Dedifferentiated amniotic fluid mesenchymal stem cell (primary cell): ENCODE results near the gene HIF1A.
A peak's percentile ranks its signal among the peaks of the same experiment; 100 is the strongest.
"Not testable (repeated sequence)": the region's sequence is repeated elsewhere in the genome, so short reads cannot be mapped to it uniquely, and the experiment has no call there.

Experiments
- DNase-seq: peaks from one replicate; pipeline ENCODE4 v3.0.0-alpha.2; 2016; ENCODE audit errors: extremely low spot score

The HIF1A gene

DNA sequence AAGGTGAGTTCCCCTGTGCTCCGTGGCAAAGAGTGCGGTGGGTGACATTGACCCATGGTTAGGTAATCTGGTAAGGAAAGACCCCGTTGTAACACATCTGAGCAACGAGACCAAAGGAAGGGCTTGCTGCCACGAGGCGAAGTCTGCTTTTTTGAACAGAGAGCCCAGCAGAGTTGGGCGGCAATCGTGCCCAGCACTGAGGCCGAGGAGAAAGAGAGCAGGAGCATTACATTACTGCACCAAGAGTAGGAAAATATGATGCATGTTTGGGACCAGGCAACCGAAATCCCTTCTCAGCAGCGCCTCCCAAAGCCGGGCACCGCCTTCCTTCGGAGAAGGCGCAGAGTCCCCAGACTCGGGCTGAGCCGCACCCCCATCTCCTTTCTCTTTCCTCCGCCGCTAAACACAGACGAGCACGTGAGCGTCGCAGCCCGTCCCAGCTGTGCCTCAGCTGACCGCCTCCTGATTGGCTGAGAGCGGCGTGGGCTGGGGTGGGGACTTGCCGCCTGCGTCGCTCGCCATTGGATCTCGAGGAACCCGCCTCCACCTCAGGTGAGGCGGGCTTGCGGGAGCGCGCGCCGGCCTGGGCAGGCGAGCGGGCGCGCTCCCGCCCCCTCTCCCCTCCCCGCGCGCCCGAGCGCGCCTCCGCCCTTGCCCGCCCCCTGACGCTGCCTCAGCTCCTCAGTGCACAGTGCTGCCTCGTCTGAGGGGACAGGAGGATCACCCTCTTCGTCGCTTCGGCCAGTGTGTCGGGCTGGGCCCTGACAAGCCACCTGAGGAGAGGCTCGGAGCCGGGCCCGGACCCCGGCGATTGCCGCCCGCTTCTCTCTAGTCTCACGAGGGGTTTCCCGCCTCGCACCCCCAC, at the start of gene HIF1A:
TSS of gene HIF1A (plus strand) at position 684 of the 865 bp plus-strand sequence. CDS start 292 bp downstream, outside the sequence.
- DNase-seq: peak; percentile 99

DNA sequence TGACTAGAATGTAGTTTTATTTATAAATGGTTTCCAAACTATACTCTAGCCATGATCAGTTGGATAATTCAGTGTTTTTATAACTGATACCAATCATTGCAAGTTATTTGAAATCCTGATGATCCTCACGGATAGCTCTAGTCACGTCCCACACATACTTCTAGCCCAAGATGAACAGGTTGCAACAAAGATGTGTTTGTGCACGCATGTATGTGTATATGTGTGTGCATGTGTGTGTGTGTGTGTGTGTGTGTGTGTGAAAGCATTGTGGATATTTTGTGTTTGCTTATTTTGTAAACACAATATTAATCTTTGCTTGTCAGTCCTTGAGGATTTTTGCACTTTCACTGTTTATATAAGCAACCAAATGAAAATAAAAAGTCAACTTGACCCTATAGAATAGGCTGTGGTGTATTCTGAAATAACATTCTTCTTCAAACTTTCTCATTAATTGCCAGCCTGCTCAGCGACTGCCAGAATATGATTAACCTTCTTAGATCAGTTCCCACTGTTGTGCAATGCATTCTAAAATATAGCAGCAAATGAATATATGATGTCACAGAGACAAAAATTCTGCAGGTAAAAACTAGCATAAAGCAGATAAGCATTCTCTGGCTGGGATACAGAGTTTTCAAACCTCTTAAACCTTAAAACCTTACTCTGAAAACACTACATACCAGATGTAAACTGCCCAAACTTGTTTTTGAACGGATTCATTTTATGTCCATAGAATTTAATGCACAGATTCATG, 48.8 kb upstream of the HIF1A start:
- DNase-seq: no peak

DNA sequence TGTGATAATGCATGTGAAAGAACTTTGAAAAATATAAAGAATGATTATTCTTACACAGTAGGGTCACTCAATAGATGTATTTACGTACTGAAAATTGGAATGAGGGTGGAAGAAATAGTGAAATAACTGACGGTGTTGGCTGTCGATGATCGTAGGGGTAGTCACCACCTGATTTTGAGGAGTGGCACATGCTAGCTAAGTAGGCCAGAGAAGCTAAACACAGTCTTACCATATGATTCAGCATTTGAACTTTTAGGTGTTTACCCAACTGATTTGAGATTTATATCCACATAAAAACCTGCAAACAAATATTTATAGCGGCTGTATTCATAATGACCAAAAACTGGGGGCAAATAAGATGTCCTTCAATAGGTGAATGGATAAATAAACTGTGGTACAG, 47.6 kb upstream of the HIF1A start:
- no peak for DNase-seq

DNA sequence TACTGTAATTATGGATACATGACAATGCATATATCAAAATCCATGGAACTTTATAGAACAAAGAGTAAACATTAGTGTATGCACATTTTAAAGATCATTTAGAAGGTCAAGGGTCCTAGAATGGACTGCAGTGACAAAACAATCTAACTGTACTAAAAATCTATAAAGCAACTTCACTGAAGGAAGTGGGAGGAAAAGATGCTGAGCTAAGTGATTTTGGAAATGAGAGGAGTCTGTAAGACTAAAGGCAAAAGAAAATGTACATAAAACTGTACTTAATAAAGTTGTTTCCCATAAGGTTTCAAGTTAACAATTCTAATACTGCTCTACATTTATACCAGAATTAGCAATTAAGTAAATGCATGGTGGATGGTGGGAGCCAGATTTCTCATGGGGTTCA, 46.9 kb upstream of the HIF1A start:
- no peak for DNase-seq

DNA sequence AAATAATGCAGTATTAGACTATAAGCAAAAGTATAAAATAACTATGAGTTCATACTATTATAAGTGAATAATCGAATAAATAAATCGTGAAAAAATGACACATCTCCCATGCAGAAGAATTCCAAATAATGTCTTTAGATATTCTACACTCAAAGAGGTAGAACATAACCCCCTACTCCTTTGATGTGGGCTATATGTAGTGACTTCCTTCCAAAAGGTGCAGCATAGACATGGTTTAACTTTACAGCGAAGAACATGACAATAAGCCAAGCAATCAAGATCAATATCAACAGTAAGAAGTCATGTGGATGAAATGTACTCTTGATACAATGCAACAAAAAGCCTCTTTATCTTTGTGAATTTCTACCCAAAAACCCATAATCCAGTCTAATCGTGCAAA, 46.0 kb upstream of the HIF1A start:
- DNase-seq: no peak

DNA sequence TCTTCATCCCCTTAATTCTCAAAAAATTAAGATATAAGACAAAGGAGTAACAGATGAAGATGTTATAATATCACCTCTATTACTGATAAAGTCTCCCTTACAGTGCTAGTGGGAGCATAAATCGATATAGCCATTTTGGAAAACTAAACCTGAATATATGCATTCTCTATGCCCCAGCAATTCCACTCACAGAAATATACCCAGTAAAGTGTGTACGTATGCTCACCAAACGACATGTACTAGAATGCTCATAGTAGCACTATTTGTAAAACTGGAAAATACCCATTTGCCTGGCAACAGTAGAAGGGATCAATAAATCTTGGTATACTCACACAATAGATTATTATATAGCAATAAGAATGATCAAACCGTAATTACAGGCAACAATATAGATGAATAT, 44.0 kb upstream of the HIF1A start:
- no peak for DNase-seq

DNA sequence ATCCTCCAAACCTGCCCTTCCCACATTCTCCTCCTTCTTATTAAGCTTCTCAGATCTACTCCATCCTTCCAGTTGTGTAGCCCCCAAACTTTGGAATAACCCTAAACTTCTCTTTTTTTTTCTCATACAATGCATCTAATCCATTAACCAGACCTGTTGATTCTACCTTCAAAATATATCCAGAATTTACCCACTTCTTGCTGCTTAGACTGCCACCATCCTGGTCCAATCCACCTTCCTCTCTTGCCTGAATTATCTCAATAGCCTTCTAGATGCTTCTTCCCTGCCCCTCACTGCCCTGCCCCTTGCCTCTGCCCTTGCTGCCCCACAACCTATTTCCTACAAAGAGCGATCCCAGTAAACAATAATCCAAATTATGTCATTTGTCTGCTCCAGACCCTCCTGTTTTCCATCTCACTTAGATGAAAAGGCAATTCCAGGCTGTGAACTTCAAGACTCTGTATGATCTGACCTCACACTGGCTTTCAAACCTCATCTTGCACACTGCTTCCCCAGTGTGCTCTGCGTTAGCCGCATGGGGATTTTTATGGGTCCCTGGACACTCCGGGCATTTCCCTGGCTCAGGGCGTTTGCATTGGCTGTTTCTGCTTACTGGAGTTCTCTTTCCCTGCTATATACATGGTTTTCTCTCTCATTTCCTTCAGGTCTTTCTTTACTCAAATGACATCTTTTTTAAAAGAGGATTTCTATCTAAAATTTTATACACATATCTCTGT, 42.6 kb upstream of the HIF1A start:
- no peak for DNase-seq

DNA sequence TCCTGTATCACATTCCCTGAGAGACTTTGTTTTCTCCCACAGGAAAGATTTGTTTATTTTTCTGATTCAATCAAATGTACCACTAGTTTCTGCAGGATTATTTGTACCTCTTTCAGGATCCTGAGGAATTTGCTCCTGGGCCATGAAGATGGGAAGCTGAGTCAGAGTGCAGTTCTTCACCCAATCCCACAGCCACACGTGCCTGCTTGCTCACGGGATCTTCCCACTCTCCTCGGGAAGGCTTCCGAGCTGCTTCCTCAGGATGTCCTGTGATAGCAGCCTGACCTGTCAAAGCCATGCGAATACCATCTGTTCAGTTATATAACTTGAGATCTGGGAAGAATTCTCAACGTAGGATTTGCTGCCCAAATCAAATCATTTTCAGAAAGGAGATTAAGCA, 41.8 kb upstream of the HIF1A start:
- peak; percentile 25 for DNase-seq

DNA sequence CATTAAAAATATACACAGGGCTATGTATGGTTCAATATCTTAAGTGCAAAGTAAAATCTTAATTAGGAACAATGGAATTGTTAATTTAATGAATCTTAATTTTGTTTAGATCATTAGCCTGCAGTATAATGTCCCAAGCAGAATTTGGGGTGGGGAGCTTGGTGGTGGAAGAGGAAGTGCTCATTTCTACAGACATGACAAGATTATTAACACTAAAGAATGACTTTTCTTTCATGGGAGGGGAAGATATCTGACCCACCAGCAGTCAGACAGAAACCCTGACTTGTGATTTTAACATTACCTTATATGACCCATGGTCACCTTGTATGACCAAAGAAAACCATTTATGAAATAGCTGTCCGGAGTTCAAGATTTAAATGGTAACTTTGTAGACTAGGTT, 41.3 kb upstream of the HIF1A start:
- DNase-seq: no peak

DNA sequence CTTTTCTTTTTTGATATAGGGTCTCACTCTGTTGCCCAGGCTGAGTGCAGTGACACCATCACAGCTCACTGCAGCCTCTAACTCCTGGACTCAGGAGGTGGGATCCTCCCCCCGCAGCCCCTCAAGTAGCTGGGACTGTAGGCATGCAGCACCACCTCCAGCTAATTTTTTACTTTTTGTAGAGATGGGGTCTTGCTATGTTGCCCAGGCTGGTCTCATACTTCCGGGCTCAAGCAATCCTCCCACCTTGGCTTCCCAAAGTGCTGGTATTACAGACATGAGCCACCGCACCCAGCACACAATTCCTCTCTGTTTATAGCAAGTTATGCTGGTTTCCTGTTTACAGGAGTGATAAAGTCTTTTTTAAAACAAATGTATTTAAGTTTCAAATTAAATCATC, 39.5 kb upstream of the HIF1A start:
- no peak for DNase-seq

DNA sequence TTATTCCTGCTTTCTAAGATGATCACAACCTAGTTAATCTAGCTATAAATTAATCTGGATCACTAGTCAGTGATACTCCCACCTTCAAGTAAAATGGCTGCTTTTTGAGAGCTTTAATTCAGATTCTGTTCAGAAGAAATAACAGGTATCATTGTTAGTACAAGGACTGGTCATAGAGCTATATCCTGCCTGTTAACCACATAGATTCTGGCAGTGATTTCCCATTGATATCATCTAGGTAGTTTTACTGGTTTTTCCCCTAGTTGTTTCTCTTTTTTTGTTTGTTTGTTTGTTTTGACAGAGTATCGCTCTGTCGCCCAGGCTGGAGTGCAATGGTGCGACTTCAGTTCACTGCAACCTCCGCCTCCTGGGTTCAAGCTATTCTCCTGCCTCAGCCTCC, 39.0 kb upstream of the HIF1A start:
- no peak for DNase-seq

DNA sequence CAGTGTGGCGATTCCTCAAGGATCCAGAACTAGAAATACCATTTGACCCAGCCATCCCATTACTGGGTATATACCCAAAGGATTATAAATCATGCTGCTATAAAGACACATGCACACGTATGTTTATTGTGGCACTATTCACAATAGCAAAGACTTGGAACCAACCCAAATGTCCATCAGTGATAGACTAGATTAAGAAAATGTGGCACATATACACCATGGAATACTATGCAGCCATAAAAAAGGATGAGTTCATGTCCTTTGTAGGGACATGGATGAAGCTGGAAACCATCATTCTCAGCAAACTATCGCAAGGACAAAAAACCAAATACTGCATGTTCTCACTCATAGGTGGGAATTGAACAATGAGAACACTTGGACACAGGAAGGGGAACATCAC, 37.2 kb upstream of the HIF1A start:
- DNase-seq: not testable (repeated sequence)

DNA sequence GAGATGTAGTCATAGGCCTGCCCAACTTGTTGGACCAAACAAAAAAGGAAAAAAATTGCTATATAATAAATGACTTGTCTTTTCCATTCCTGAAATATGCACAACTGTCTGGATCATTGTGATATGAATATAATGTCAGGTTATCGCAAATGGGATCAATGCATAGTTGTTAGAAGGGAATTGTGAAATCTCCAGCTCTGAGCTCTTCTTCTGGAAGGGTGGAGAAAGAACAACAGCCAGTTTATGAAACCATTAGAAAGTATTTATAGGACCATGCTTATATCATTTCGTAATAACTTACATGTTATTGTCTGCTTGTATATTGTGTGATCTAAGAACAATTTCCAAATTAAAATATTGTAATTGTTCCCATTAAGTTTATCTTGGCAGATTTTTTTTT, 35.7 kb upstream of the HIF1A start:
- no peak for DNase-seq

DNA sequence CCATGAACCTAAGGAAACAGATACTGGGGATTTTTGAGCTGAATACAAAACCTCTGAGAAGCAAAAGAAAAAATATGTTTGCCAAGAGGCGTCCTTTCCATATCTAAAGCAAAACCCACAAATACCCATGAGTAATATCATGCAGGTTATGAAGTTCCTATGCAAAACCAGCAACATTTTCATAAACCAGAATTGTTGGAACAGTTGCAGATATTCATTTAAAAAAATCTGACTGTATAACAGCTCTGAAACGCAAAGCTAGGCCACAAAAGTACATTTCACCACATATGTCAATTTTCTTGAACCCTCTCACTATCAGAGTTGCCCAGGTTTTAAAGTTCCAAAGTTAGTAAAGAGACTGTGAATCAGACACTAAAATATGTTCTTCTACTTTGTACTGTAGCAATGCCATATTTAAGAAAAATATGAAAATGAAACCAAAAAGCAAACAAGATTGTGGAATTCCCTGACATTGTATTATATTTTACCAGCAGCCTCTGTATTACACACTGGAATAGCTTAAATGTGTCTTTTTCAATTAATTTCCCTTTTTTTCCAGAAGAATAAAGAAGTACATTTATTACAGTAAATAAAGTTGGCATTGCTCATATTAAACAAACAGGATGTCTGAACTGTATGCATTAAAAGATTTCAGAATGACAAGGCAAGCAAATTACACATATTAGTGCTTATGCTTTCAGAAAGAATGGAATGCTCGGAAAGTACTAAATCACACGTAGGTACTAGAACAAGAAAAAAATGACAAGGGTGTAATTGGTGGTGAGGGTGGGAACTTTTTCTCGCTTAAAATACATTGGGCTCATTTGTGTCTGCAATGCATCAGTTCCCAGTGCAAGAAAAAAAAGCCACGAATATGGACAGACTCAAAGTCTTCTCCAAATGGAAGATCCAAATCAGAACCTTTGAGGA, 33.6 kb upstream of the HIF1A start:
- DNase-seq: peak; percentile 25

DNA sequence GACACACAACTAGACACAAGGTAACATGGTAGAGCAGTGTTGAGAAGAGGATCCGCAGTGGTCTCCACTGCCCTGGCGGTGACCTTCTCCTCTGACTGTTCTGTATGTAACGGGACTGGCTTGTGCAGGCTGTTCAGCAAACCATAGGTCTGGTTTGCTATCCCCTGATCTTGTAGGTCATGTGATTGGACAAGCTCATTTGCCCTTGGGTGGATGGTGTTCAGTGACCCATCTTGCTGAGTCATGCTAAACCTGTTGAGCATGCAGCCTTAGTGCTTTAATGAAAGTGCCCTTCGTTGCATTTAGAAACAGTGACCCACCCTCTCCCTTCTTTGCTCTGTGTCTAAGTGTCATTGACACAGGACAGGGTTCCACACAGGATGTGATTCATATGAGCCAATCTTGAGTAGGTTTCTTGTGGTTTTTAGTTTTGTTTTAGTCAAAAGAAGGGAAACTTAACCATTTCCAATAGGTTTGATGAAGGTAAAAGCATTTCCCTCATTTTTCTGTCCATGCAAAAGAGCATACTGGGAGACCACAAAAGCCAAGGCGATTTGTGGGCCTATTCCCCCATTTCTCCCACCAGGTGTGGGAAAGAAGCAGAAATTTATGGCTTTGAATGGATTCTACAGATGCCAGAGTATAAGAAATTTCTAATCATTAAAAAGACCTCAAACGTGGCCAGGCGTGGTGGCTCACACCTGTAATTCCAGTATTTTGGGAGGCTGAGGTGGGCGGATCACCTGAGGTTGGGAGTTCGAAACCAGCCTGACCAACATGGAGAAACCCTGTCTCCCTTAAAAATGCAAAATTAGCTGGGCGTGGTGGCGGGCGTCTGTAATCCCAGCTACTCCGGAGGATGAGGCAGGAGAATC, 32.6 kb upstream of the HIF1A start:
- peak; percentile 23 for DNase-seq

DNA sequence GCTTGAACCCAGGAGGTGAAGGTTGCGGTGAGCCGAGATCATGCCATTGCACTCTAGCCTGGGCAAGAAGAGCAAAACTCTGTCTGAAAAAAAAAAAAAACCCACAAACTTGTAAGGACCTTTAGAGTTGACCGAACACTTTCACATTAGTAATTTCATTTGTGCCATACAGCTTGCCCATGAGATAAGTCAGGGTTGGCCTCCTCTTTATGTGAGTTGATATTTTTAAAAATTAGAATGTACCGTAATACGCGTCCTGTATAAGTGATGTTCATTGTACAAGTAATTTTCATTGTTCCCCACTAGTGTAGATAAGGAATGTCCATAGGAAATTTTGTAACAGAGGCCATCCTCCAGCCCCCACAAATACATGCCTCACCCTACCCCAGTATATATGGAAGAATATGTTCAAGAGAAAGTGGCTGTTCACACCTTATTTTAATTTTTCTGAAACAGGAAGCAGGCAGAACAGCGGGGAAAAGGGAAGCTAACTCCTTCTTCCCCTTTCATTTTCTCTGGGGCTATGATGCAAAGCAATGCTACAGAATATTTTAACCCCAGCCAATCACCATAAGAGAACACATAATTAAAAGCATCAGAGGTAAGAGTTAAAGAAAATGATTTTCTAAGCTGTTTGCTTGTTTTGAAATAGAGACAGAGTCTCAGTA, 31.9 kb upstream of the HIF1A start:
- DNase-seq: no peak

DNA sequence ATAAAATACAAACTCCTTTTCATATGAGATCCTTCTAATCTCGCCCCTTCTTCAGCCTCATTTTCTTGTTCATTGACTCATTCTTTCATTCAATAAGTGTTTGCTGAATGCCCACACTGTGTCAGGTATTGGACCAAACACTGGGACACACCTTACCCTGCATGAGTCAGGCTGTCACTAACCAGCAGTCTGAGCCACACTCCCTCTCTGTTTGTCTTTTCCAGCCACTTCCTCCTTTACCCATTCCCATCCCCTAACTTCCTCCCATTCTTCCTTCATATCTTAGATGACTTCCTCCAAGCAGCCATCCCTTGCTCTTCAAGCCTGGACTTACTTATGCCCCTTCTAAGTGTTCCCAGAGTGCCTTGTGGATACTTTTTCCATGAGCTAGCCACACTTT, 27.0 kb upstream of the HIF1A start:
- no peak for DNase-seq

DNA sequence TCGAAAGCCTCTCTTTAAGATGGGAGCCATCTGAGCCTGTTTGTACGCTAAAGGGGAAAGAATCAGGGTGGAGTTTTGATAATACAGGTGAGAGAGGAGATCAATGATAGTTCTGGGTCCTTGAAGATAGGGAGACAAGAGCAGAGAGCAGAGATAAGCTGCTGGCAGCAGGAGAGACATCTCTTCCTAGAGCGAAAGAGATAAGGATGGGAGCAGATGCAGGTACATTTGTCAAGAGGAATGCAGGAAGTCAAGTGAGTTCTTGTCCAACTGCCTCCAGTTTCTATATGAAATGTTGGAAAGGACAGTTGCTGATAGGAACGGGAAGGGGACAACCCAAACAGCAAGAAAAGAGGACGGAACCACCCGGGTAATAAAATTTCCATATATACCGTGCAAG, 24.7 kb upstream of the HIF1A start:
- DNase-seq: no peak

DNA sequence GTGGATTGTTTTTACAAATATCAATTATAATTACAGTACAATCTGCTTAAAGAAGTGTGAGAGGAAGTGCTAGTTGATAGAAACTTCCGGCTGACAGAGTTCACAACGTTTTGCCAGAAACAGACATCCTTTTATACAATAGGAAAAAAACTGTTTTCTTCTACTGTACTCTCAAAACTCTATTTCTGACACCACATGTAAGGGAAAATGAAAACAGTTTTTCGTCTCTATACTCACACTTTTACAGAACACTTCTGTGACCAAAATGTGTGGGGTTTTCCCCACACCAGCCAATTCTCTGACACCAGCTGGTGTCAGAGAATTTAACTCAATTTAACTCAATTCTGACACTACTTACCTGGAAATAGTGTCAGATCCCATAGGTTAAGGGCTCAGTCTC, 24.2 kb upstream of the HIF1A start:
- no peak for DNase-seq

DNA sequence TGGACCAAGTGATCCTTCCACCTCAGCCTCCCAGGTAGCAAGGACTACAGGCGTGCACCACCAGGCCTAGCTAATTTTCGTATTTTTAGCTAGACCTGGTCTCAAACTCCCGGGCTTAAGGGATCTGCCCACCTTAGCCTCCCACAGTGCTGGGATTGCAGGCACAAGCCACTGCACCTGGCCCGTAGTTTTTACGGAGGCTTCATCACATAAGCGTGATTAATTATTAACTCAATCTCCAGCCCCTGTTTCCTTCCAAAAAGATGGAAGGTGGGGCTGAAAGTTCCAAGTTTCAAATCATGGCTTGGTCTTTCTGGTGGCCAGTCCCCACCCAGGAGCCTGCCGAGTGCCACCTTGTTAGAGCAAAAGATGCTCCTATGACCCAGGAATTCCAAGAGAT, 22.5 kb upstream of the HIF1A start:
- no peak for DNase-seq
